HepG2 (cell line): ENCODE data around the gene DPYD. TPM values are rescaled to one million over a fixed set of nuclear protein-coding genes. Genes with fewer than 3 reads are reported as not detected.

Source experiments
- ATAC-seq: fragments of 200-7000 bp; cut with Tn5 transposase; 3 replicates; pipeline ENCODE4 v1.9.1; 2020; ENCODE audit warnings: mild to moderate bottlenecking, moderate library complexity
- BruUV-seq: library from RNA; stranded (reverse); fragments of 400-500 nt; replicated peaks from 2 replicates; lab custom pipeline; 2021; lab: Mats Ljungman, UMichigan
- CTCF ChIA-PET: fragments of 300-600 bp; formaldehyde crosslinking; extraction: SDS; loops from one replicate; lab custom pipeline; 2021; ENCODE audit warnings: low total read pairs, inconsistent platforms, low intra/inter-chr PET ratio; lab: Yijun Ruan, JAX
- POLR2A ChIA-PET: fragments of 350-600 bp; sonication (Branson Sonifier 250); formaldehyde crosslinking; loops from one replicate; lab custom pipeline; 2020; ENCODE audit warnings: antibody characterized with exemption, inconsistent platforms; lab: Yijun Ruan, JAX
- DNase-seq: peaks from one replicate; pipeline ENCODE4 v3.0.0-alpha.2; 2015; ENCODE audit warnings: low spot score
- FAIRE-seq: peaks from 3 replicates; lab custom pipeline; 2011; peaks lifted over from hg19 to GRCh38; lab: Jason Lieb, UNC
- H2AFZ ChIP-seq: one replicate; pipeline ENCODE4 v1.6.1; 2011; ENCODE audit warnings: low read length, inconsistent platforms
- H3K27ac ChIP-seq: fragments of 300-600 bp; 3 replicates; pipeline ENCODE4 v1.8.0; 2011; ENCODE audit warnings: mixed run types, mild to moderate bottlenecking, mixed read lengths, low read length, inconsistent platforms; ENCODE audit not compliant: insufficient read depth; ENCODE audit errors: extremely low read length
- H3K27me3 ChIP-seq, 2 experiments: fragments of 200-600 bp in 1 of 2; 2 replicates in 1 of 2; 3 replicates in 1 of 2; pipeline versions ENCODE4 v1.6.0 to v1.8.0; 2011; ENCODE audit warnings: low read length in 2 of 2, mild to moderate bottlenecking in 2 of 2, moderate library complexity in 2 of 2, inconsistent platforms in 1 of 2; ENCODE audit not compliant: insufficient read depth in 2 of 2, control insufficient read depth in 1 of 2
- H3K36me3 ChIP-seq, 2 experiments: fragments of 200-600 bp in 1 of 2; replicated peaks in 1 of 2; 2 replicates in 1 of 2; 3 replicates in 1 of 2; pipeline versions ENCODE4 v1.5.1 to v1.8.0; 2011; ENCODE audit warnings: low read length in 2 of 2, inconsistent platforms in 1 of 2; ENCODE audit not compliant: insufficient read depth in 2 of 2, control insufficient read depth in 1 of 2
- H3K4me1 ChIP-seq: 2 replicates; pipeline ENCODE4 v1.5.1; 2012; ENCODE audit warnings: low read length, inconsistent platforms; ENCODE audit not compliant: insufficient read depth
- H3K4me2 ChIP-seq: 2 replicates; pipeline ENCODE4 v1.6.0; 2011; ENCODE audit warnings: low read depth, low read length, inconsistent platforms
- H3K4me3 ChIP-seq, 3 experiments: fragments of 200-600 bp in 1 of 3; sonication (generic), shearing (Covaris generic) in 1 of 3; replicated peaks in 1 of 3; 2 replicates each; pipeline ENCODE4 v1.5.1; 2011 to 2016; ENCODE audit warnings: low read length in 3 of 3, inconsistent platforms in 2 of 3, low read depth in 2 of 3, mild to moderate bottlenecking in 2 of 3, control low read depth in 1 of 3, mixed read lengths in 1 of 3; ENCODE audit not compliant: insufficient read depth in 1 of 3
- H3K79me2 ChIP-seq: one replicate; pipeline ENCODE4 v1.6.1; 2011; ENCODE audit warnings: low read length, inconsistent platforms; ENCODE audit not compliant: insufficient read depth
- H3K9ac ChIP-seq: 2 replicates; pipeline ENCODE4 v1.6.0; 2011; ENCODE audit warnings: mild to moderate bottlenecking, low read depth, low read length, inconsistent platforms; ENCODE audit not compliant: insufficient read depth
- H3K9me3 ChIP-seq: 2 replicates; pipeline ENCODE4 v1.5.1; 2012; ENCODE audit warnings: mild to moderate bottlenecking, low read length
- H4K20me1 ChIP-seq: 2 replicates; pipeline ENCODE4 v1.6.0; 2011; ENCODE audit warnings: inconsistent platforms, mild to moderate bottlenecking, low read length, moderate library complexity; ENCODE audit not compliant: insufficient read depth
- CEBPB ChIP-seq: IDR thresholded peaks from 2 replicates; pipeline ENCODE4 v1.6.1; 2011; ENCODE audit warnings: low read depth, low read length, improper control_type of control experiment, borderline replicate concordance
- HMGXB4 ChIP-seq, 2 experiments: sonication (generic) in 1 of 2; formaldehyde crosslinking in 1 of 2; IDR thresholded peaks; 2 replicates each; pipeline versions ENCODE4 v1.4.0 to v1.6.1; 2018 to 2020; ENCODE audit warnings: missing genetic modification reagents in 2 of 2, borderline replicate concordance in 1 of 2, low read depth in 1 of 2, mild to moderate bottlenecking in 1 of 2, missing biosample characterization in 1 of 2
- IKZF1 ChIP-seq: fragments of 450-650 bp; IDR thresholded peaks from 2 replicates; pipeline ENCODE4 v1.7.1; 2016
- MBNL3 ChIP-seq: fragments of 250-450 bp; sonication (Bioruptor Pico); conservative IDR thresholded peaks from 2 replicates; pipeline ENCODE4 v1.8.0; 2022; ENCODE audit warnings: mild to moderate bottlenecking, inconsistent platforms
- MXI1 ChIP-seq: IDR thresholded peaks from 3 replicates; pipeline ENCODE4 v1.6.1; 2012; ENCODE audit warnings: low read depth, low read length, inconsistent platforms, borderline replicate concordance
- NFKBIZ ChIP-seq: IDR thresholded peaks from 2 replicates; pipeline ENCODE4 v1.6.1; 2018; ENCODE audit warnings: missing genetic modification reagents, missing compliant biosample characterization
- RFXANK ChIP-seq: IDR thresholded peaks from 2 replicates; pipeline ENCODE4 v1.6.1; 2016
- RORA ChIP-seq: sonication (generic); formaldehyde crosslinking; IDR thresholded peaks from 2 replicates; pipeline ENCODE4 v1.5.0; 2020; ENCODE audit warnings: mild to moderate bottlenecking, missing genetic modification reagents, moderate library complexity
- SNAPC4 ChIP-seq: sonication (generic); formaldehyde crosslinking; IDR thresholded peaks from 2 replicates; pipeline ENCODE4 v1.4.0; 2020; ENCODE audit warnings: mild to moderate bottlenecking, missing genetic modification reagents
- TAF1 ChIP-seq: sonication (generic); formaldehyde crosslinking; IDR thresholded peaks from 2 replicates; pipeline ENCODE4 v1.4.0; 2020; ENCODE audit warnings: missing genetic modification reagents
- ZFP36L2 ChIP-seq: sonication (generic); formaldehyde crosslinking; IDR thresholded peaks from 2 replicates; pipeline ENCODE4 v1.4.0; 2020; ENCODE audit warnings: missing genetic modification reagents
- ZNF547 ChIP-seq: sonication (generic); formaldehyde crosslinking; IDR thresholded peaks from 2 replicates; pipeline ENCODE4 v1.5.1; 2020; ENCODE audit warnings: mild to moderate bottlenecking, missing genetic modification reagents
- WGBS: methylation state at CpG from one replicate; pipeline ENCODE4 v1.1.6; 2017; ENCODE audit warnings: low lambda C conversion rate; 5-methylcytosine and 5-hydroxymethylcytosine counted together
- in situ Hi-C: cut with HindIII; loops from 2 replicates; pipeline ENCODE4 v1.10.0; 2017; ENCODE audit warnings: low pct_unique_long_range_greater_than_20kb; ENCODE audit not compliant: extremely low pct_ligation_motif_present
- intact Hi-C: fragments of 100-400 bp; cut with micrococcal nuclease; formaldehyde crosslinking; loops from one replicate; pipeline ENCODE4 v1.10.0; 2022; ENCODE audit not compliant: unreplicated experiment
- polyA plus RNA-seq, 8 experiments: library from polyadenylated mRNA; depleted of rRNA in 3 of 8; stranded (reverse) in 7 of 8; unstranded in 1 of 8; fragments of >200 nt; fragmentation: Illumina TruSeq in 4 of 8; extraction: Trizol in 4 of 8; gene quantifications; 2 replicates each; pipeline versions ENCODE4 v1.2.1 to v1.2.3, GENCODE V29; 2011 to 2016; ENCODE audit warnings: low read depth in 4 of 8, missing spikeins in 1 of 8, mixed read lengths in 1 of 8; ENCODE audit not compliant: insufficient read depth in 1 of 8
- total RNA-seq, 5 experiments: library from RNA; depleted of rRNA; stranded (reverse); fragments of >200 nt; fragmentation: Illumina TruSeq; extraction: Trizol; gene quantifications; 2 replicates each; pipeline ENCODE4 v1.2.3, GENCODE V29; 2016; ENCODE audit warnings: low read depth in 1 of 5

The DPYD gene
- total and polyA plus RNA-seq, 2 of the 13 experiments (the other 11 are each of a cell fraction or from before 2014, with no cell fraction given): 1.3 to 3.4 TPM

- TF ChIP-seq MXI1: no peak
These were observed 354.9 kb downstream of the DPYD start (continued) for GRCh38 chr1:97565886-97566285.

- Histone ChIP-seq H4K20me1 (no peaks in the 10 kb centered on the region), H2AFZ (no peak overlapping the region), H3K4me3 (no peak overlapping the region), H3K9ac (no peak overlapping the region), H3K27me3 (no peaks in the 10 kb centered on the region), H3K4me2 (no peak overlapping the region), H3K36me3 (no peaks in the 10 kb centered on the region), H3K4me1 (no peaks in the 10 kb centered on the region), H3K27ac (no peak overlapping the region), H3K9me3 (no peaks in the 10 kb centered on the region), H3K79me2 (no peaks in the 10 kb centered on the region)
- TF ChIP-seq HMGXB4 (CRISPR knock-in tag; IDR thresholded peaks at IDR 0.05; ENCODE audit: borderline replicate concordance in 1 of 2, low read depth in 1 of 2) (no peak), CEBPB (peak; percentile 66)
- intact Hi-C loops (no loop called here), in situ Hi-C loops (no loop called here)
- FAIRE-seq (no peak), DNase-seq (no peak), ATAC-seq (no peak)
- BruUV-seq: no TSS peak
- ChIA-PET CTCF (no interaction called here), POLR2A (no interaction called here)
- WGBS: 76% methylated on average over 4 of the region's 4 CpGs
These were observed 356.9 kb downstream of the DPYD start for GRCh38 chr1:97563926-97564325.

GRCh38 chr1:97562081-97562480 is 358.8 kb downstream of the DPYD start:
- Histone ChIP-seq H3K4me1 (no peaks in the 10 kb centered on the region), H3K9ac (no peak overlapping the region), H3K4me3 (no peak overlapping the region), H3K36me3 (no peaks in the 10 kb centered on the region), H3K79me2 (no peaks in the 10 kb centered on the region), H3K4me2 (no peak overlapping the region), H3K27ac (no peak overlapping the region), H4K20me1 (no peaks in the 10 kb centered on the region), H2AFZ (no peak overlapping the region), H3K27me3 (no peaks in the 10 kb centered on the region), H3K9me3 (no peaks in the 10 kb centered on the region)
- in situ Hi-C loops (no loop called here), intact Hi-C loops (no loop called here)
- ChIA-PET CTCF (no interaction called here), POLR2A (no interaction called here)
- no TSS peak for BruUV-seq
- FAIRE-seq (no peak), ATAC-seq (no peak), DNase-seq (no peak)
- TF ChIP-seq ZFP36L2 (CRISPR knock-in tag) (no peak), MBNL3 (CRISPR knock-in tag) (no peak), ZNF547 (CRISPR knock-in tag) (no peak), NFKBIZ (CRISPR knock-in tag) (no peak), TAF1 (CRISPR knock-in tag) (no peak), RORA (CRISPR knock-in tag) (no peak), SNAPC4 (CRISPR knock-in tag) (no peak), RFXANK (CRISPR knock-in tag) (no peak), IKZF1 (no peak)
